HFF-Myc (cell line): ENCODE data around the gene MFAP2.

ENCODE experiments used
- DNase-seq: peaks from one replicate; pipeline ENCODE4 v3.0.0-alpha.2; 2011; ENCODE audit warnings: low read depth; ENCODE audit errors: extremely low read depth
- H3K4me3 ChIP-seq: replicated peaks from 2 replicates; pipeline ENCODE4 v1.5.1; 2011; ENCODE audit warnings: low read depth, mild to moderate bottlenecking, control low read depth, low read length
- TF ChIP-seq, protein P1 (sequence below): IDR thresholded peaks from 2 replicates; pipeline ENCODE4 v1.5.1; 2012; ENCODE audit warnings: mild to moderate bottlenecking, low read depth, low read length, control low read depth; ENCODE audit errors: missing control alignments

The MFAP2 gene

DNA sequence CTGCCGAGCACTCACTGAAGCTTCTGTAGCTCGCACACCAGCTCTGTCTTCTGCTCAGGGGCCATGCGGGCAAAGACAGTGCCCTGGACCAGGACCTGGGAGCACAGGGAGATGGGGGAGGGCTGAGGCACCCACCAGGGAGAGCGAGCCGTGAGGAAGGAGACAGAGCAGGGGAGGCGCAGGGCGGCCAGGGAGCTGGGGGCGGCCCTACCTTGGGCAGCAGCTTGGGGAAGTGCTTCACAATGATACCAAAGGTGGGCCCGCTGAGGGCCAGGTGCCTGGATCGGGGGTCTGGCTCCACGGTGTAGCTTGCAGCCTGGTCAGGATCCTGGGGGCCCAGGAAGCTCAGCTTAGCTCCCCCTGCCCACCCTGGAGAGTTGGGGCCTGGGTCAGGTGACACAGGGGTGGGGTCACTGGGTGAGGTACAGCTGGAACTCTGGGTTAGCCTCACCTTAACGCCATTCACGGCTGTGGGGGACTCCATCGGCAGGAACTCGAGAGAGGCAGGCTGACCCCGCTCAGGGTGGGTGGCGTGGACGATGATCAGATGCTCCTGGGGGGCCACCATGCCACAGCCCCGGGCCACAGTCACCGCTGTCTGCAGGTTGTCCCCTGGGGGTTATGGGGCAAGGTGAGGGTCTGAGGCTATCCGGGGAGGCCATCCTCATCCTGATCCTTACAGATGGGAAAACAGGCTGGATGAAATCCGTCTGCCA, 9.4 kb upstream of the MFAP2 start:
- no peak for DNase-seq
- H3K4me3 ChIP-seq, result no peak overlapping the region
- TF ChIP-seq, protein P1, sequence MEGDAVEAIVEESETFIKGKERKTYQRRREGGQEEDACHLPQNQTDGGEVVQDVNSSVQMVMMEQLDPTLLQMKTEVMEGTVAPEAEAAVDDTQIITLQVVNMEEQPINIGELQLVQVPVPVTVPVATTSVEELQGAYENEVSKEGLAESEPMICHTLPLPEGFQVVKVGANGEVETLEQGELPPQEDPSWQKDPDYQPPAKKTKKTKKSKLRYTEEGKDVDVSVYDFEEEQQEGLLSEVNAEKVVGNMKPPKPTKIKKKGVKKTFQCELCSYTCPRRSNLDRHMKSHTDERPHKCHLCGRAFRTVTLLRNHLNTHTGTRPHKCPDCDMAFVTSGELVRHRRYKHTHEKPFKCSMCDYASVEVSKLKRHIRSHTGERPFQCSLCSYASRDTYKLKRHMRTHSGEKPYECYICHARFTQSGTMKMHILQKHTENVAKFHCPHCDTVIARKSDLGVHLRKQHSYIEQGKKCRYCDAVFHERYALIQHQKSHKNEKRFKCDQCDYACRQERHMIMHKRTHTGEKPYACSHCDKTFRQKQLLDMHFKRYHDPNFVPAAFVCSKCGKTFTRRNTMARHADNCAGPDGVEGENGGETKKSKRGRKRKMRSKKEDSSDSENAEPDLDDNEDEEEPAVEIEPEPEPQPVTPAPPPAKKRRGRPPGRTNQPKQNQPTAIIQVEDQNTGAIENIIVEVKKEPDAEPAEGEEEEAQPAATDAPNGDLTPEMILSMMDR, result no peak

- H3K4me3 ChIP-seq, result no peak overlapping the region
- TF ChIP-seq, protein P1, result no peak
- no peak for DNase-seq
These were observed 7.8 kb upstream of the MFAP2 start for GRCh38 chr1:16988210-16988609.

GRCh38 chr1:16986962-16987361, 6.5 kb upstream of the MFAP2 start:
- DNase-seq, result no peak
- TF ChIP-seq, protein P1, result peak; percentile 55
- H3K4me3 ChIP-seq, result no peak overlapping the region

DNA sequence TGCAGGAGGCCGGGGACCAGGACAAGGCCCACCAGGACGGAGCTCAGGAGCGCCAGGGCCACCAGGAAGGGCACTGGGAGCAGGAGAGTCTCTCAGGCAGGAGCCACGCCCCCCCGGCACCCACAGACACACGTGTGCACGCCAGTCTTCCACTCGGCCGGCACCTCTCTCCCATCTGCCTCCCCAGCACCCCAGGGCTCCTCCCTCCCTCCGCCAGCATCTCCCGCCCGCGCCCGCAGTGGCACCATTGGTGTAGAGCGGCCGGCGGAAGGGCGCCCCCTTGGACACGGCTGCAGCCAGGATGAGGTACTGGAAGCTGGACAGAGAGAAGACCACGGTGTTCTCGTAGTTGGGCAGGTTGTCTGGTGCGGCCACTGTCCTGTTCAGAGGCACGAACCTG, 6.1 kb upstream of the MFAP2 start:
- DNase-seq, result no peak
- no peak overlapping the region for H3K4me3 ChIP-seq
- TF ChIP-seq, protein P1, result no peak

- TF ChIP-seq, protein P1, result no peak
- DNase-seq, result no peak
- no peak overlapping the region for H3K4me3 ChIP-seq
These were observed 5.7 kb upstream of the MFAP2 start for GRCh38 chr1:16986113-16986512.

- TF ChIP-seq, protein P1, result no peak
- DNase-seq, result no peak
These were observed 4.3 kb upstream of the MFAP2 start for GRCh38 chr1:16984717-16985116.

DNA sequence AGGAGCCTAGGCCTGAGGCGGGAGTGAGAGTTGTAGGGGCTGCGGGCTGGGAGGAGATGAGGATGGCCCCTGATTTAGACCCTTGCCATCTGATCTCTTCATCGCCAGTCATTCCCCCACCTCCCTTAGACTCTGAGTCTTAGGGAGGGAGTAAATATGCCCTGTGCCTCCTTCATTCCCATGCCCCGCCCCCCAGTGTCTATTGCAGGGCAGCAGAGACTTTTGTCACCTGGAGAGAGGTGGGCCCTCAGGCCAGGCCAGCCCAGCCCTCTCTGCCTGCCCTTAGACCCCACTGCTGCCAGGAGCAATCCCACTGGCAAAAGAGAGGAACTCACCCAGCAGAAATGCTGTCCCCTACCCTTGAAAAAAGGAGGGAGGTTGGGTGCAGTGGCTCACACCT, 3.2 kb upstream of the MFAP2 start:
- DNase-seq, result no peak
- H3K4me3 ChIP-seq, result no peak overlapping the region
- TF ChIP-seq, protein P1, result no peak

More at GRCh38 chr1:16984717-16985116, 4.3 kb upstream of the MFAP2 start:
- no peak overlapping the region for H3K4me3 ChIP-seq
